ENCODE data around the gene SEC62.

GRCh38 chr3:169966428-169966950, at the start of gene SEC62:
- TF ChIP-seq POLR2AphosphoS5 (IDR thresholded peaks at IDR 0.05; ENCODE audit: low read depth, low read length): peak; percentile 85
- peak; percentile 93 for TF ChIP-seq POLR2A (IDR thresholded peaks at IDR 0.05; ENCODE audit: low read depth, low read length)

Measured in GM12892 (cell line).